ENCODE results near the gene KCNJ12.
"Not testable (repeated sequence)": the region's sequence is repeated elsewhere in the genome, so short reads cannot be mapped to it uniquely, and the experiment has no call there.

- TF ChIP-seq EP300, POLR2A, POLR2AphosphoS5 (IDR thresholded peaks at IDR 0.05): not testable (repeated sequence)
Measured at GRCh38 chr17:21449891-21450290, 73.7 kb downstream of the KCNJ12 start.
